ENCODE measurements around the gene FAM53B.
"Not testable (repeated sequence)": the region's sequence is repeated elsewhere in the genome, so short reads cannot be mapped to it uniquely, and the experiment has no call there.

FAM53B gene

GRCh38 chr10:124744102-124745050, at the start of gene FAM53B:
FAM53B (minus strand) TSS chr10:124744378; CDS start chr10:124706713, 37,665 bp downstream.
- DNase-seq (ENCODE audit: low read depth), result peak; percentile 75

- no peak for DNase-seq (ENCODE audit: low read depth)
These were observed 48.8 kb upstream of the FAM53B start for GRCh38 chr10:124792998-124793352.

GRCh38 chr10:124791547-124792348, 47.6 kb upstream of the FAM53B start, which contains the start of gene EEF1AKMT2:
EEF1AKMT2 (minus strand) TSS chr10:124791887; CDS start chr10:124791833, 54 bp downstream.
- DNase-seq (ENCODE audit: low read depth), result peak; percentile 75

GRCh38 chr10:124782900-124783299, 38.7 kb upstream of the FAM53B start:
- not testable (repeated sequence) for DNase-seq (ENCODE audit: low read depth)

- no peak for DNase-seq (ENCODE audit: low read depth)
These were observed 24.6 kb upstream of the FAM53B start for GRCh38 chr10:124768791-124769190.

GRCh38 chr10:124765256-124765655, 21.1 kb upstream of the FAM53B start:
- no peak for DNase-seq (ENCODE audit: low read depth)

GRCh38 chr10:124763267-124763666, 19.1 kb upstream of the FAM53B start:
- DNase-seq (ENCODE audit: low read depth), result no peak

GRCh38 chr10:124762281-124762680, 18.1 kb upstream of the FAM53B start:
- no peak for DNase-seq (ENCODE audit: low read depth)

- no peak for DNase-seq (ENCODE audit: low read depth)
These were observed 12.2 kb upstream of the FAM53B start for GRCh38 chr10:124756156-124756903.

- DNase-seq (ENCODE audit: low read depth), result no peak
These were observed 11.4 kb upstream of the FAM53B start for GRCh38 chr10:124755581-124755980.

GRCh38 chr10:124754227-124754626, 10.0 kb upstream of the FAM53B start:
- no peak for DNase-seq (ENCODE audit: low read depth)

GRCh38 chr10:124748953-124749645, 4.9 kb upstream of the FAM53B start:
- DNase-seq (ENCODE audit: low read depth), result no peak

- no peak for DNase-seq (ENCODE audit: low read depth)
These were observed 4.0 kb upstream of the FAM53B start for GRCh38 chr10:124748166-124748565.

GRCh38 chr10:124747745-124748144, 3.6 kb upstream of the FAM53B start:
- no peak for DNase-seq (ENCODE audit: low read depth)

GRCh38 chr10:124746992-124747391, 2.8 kb upstream of the FAM53B start:
- DNase-seq (ENCODE audit: low read depth), result no peak

- DNase-seq (ENCODE audit: low read depth), result not testable (repeated sequence)
These were observed 2.3 kb upstream of the FAM53B start for GRCh38 chr10:124746447-124746846.

GRCh38 chr10:124745673-124746072, 1.5 kb upstream of the FAM53B start:
- DNase-seq (ENCODE audit: low read depth), result no peak

- DNase-seq (ENCODE audit: low read depth), result no peak
These were observed 1.1 kb upstream of the FAM53B start for GRCh38 chr10:124745252-124745651.

- DNase-seq (ENCODE audit: low read depth), result no peak
These were observed 732 bp downstream of the FAM53B start for GRCh38 chr10:124743191-124744101.

All from activated T-helper 1 cell treated with Interleukin-2 at 50 U/mL for 16 hours (primary cell).